ENCODE results near the gene FSTL4.
A peak's percentile ranks its signal among the peaks of the same experiment; 100 is the strongest.

The FSTL4 gene

GRCh38 chr5:133514456-133514855 is 97.9 kb downstream of the FSTL4 start:
- DNase-seq (ENCODE audit: low spot score): no peak

- DNase-seq (ENCODE audit: low spot score): no peak
These were observed 99.4 kb downstream of the FSTL4 start for GRCh38 chr5:133512896-133513295.

- no peak for DNase-seq (ENCODE audit: low spot score)
These were observed 100.6 kb downstream of the FSTL4 start for GRCh38 chr5:133511653-133512235.

GRCh38 chr5:133510634-133511262 is 101.6 kb downstream of the FSTL4 start:
- no peak for DNase-seq (ENCODE audit: low spot score)

GRCh38 chr5:133509742-133510079 is 102.6 kb downstream of the FSTL4 start:
- no peak for DNase-seq (ENCODE audit: low spot score)

GRCh38 chr5:133508845-133509741 is 103.2 kb downstream of the FSTL4 start:
- DNase-seq (ENCODE audit: low spot score): no peak

GRCh38 chr5:133508331-133508730 is 104.0 kb downstream of the FSTL4 start:
- no peak for DNase-seq (ENCODE audit: low spot score)

- DNase-seq (ENCODE audit: low spot score): no peak
These were observed 106.2 kb downstream of the FSTL4 start for GRCh38 chr5:133506181-133506580.

GRCh38 chr5:133503511-133503910 is 108.8 kb downstream of the FSTL4 start:
- no peak for DNase-seq (ENCODE audit: low spot score)

- no peak for DNase-seq (ENCODE audit: low spot score)
These were observed 112.4 kb downstream of the FSTL4 start for GRCh38 chr5:133499895-133500294.

GRCh38 chr5:133497608-133498348 is 114.6 kb downstream of the FSTL4 start:
- DNase-seq (ENCODE audit: low spot score): no peak

- DNase-seq (ENCODE audit: low spot score): no peak
These were observed 115.7 kb downstream of the FSTL4 start for GRCh38 chr5:133496631-133497030.

GRCh38 chr5:133494923-133495246 is 117.5 kb downstream of the FSTL4 start:
- no peak for DNase-seq (ENCODE audit: low spot score)

GRCh38 chr5:133494232-133494922 is 118.0 kb downstream of the FSTL4 start:
- no peak for DNase-seq (ENCODE audit: low spot score)

- DNase-seq (ENCODE audit: low spot score): peak; percentile 60
These were observed 122.7 kb downstream of the FSTL4 start for GRCh38 chr5:133489632-133490031.

- DNase-seq (ENCODE audit: low spot score): no peak
These were observed 125.2 kb downstream of the FSTL4 start for GRCh38 chr5:133487093-133487492.

- DNase-seq (ENCODE audit: low spot score): no peak
These were observed 126.9 kb downstream of the FSTL4 start for GRCh38 chr5:133485468-133485867.

- DNase-seq (ENCODE audit: low spot score): no peak
These were observed 128.8 kb downstream of the FSTL4 start for GRCh38 chr5:133483406-133484090.

- DNase-seq (ENCODE audit: low spot score): no peak
These were observed 130.3 kb downstream of the FSTL4 start for GRCh38 chr5:133482028-133482427.

GRCh38 chr5:133480866-133481265 is 131.5 kb downstream of the FSTL4 start:
- no peak for DNase-seq (ENCODE audit: low spot score)

- no peak for DNase-seq (ENCODE audit: low spot score)
These were observed 132.0 kb downstream of the FSTL4 start for GRCh38 chr5:133480366-133480765.
